HG02571 (cell line): ENCODE measurements around the gene CDH1.
"Not testable (repeated sequence)": the region's sequence is repeated elsewhere in the genome, so short reads cannot be mapped to it uniquely, and the experiment has no call there.

Experiments used
- ATAC-seq: cut with Tn5 transposase; IDR thresholded peaks from one replicate; pipeline ENCODE4 v1.9.1; 2021; ENCODE audit warnings: mild to moderate bottlenecking, moderate library complexity; ENCODE audit not compliant: unreplicated experiment

Gene CDH1

DNA sequence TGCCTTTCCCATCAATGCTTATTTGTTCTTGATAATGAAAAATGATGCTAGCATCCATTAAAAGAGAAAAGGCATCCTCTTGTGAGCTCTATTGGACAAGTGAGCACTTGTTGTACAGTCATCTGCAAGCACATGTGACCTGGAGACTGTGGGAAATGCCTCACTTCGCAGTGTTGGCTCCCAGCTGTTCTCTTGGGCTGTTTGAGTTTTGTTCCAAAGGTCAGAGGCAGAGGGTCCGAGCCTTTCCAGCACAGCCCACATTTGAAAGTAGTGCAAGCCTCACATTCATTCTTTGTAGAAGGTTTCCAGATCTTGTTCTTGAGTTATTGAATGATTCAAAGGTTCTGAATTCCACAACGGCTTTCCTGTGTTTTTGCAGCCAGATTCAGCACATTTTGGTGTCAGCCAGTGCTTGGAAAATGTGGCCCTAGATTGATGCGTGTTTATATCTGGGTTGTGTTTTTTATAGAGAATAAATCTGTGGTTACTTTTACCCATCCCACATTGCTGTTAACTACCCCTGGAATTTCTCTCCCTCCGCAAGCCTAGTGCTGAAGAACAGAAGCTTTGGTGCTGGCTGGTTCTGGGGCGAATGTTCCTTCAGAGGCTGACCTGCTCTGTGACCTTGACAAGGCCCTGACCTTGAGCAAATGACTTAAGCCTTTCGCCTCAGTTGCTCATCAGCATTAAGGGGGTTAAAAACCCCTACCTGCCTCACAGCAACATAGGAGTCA lies 49.8 kb downstream of the CDH1 start:
- no peak for ATAC-seq

DNA sequence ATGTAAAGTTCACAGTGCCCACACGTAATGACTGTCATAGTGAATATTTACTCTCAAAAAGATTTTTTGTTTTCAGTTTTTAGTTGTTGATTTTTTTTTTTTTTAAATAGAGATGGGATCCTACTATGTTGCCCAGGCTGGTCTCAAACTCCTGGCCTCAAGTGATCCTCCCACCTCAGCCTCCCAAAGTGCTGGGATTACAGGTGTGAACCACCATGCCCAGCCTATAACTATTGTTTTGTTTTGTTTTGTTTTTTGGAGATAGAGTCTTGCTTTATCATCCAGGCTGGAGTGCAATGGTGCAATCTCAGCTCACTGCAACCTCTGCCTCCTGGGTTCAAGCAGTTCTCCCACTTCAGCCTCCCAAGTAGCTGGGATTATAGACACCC lies 50.3 kb downstream of the CDH1 start:
- ATAC-seq, result not testable (repeated sequence)

DNA sequence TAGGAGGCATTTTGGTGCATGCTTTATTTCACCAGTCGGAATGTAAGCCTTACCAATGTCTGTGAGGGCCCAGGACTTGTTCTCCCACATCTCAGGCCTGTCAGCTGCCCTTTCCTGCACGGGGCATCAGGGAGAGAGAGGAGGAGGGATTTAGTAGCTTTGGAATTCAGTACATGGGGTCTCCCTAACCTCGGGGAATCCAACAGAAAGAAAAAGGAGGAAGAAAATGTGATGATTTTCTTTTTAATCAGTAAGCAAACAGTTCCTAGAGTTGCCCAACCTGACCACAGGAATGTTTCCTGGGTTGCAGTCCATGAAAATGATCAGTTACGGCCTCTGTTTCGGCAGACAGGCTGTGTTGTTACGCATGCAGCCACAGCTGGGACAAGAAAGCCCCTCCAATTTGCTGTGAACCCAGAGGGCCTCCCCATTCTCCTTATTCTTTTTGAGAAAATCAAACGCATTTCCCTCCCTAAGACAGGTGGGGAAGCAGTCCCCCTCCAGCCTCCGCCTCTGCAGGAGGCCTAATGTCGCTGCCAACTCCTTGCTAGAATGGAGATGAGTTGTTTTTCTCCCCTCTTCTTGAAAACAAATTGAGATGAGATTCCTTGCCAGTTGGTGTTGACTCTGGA lies 53.2 kb downstream of the CDH1 start:
- ATAC-seq, result no peak

GRCh38 chr16:68790944-68791343 lies 53.9 kb downstream of the CDH1 start:
- ATAC-seq, result no peak

- ATAC-seq, result no peak
These were observed 55.6 kb downstream of the CDH1 start for GRCh38 chr16:68792465-68793324.

DNA sequence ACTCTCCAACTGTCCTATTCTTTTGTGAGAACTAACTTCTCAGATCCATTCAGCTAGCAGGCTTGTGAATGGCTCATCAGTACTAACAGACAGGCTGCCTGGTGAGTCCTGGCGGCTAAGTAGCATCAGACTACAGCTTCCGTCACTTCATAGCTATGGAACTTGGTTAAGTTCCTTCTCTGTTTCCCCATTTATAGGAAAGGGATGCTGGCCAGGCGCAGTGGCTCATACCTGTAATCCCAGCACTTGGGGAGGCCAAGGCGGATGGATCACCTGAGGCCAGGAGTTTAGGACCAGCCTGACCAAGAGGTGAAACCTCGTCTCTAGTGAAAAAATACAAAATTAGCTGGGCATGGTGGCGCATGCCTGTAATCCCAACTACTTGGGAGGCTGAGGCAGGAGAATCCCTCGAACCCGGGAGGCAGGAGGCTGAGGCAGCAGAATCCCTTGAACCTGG lies 56.3 kb downstream of the CDH1 start:
- ATAC-seq, result no peak

DNA sequence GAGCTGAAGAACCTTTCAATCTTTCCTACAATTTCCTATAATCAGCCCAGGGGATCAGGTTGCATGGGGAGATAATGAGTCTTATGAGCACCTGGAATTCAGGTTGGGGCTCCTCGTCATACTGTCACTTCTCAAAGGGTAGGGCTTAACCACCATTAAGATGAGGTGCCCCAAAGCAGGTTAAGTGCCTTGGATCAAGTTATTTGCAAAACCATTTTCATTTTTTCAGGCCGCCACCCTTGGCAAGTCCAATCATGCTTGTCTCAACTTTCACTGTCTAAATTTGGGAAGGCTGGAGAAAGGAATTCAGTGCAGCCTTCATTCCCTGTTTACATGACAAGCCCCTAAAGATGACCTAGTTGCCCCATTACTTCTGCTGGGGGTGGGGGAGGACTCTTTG lies 61.3 kb downstream of the CDH1 start:
- no peak for ATAC-seq

DNA sequence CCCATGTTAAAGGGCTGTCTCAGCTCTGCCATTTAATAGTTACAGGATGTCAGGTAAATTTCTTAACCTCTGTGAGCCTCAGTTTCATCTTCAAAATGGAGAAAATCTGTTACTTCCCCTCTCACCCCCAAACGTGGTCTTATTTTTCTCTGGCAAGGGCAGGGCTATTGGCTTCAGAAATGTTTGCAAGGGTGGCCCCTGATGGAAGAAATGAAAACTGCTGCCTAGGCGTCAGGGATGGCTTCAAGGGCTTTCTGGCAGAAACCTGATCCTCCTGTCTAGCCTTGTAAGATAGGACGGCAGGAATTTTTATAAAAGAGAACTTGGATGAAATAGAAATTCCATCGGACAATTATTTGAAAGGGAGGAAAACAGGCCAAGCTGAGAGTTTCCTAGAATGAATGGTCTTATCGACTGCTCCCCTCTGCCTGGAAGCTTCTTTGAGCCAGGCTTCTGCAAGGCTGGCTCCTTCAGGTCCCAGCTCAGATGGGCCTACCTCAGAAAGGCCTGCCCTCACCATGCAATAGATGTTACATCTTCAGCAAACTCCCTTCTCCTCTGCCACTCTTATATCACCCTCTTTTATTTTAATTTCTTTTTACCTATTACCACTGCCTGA lies 63.3 kb downstream of the CDH1 start:
- no peak for ATAC-seq

DNA sequence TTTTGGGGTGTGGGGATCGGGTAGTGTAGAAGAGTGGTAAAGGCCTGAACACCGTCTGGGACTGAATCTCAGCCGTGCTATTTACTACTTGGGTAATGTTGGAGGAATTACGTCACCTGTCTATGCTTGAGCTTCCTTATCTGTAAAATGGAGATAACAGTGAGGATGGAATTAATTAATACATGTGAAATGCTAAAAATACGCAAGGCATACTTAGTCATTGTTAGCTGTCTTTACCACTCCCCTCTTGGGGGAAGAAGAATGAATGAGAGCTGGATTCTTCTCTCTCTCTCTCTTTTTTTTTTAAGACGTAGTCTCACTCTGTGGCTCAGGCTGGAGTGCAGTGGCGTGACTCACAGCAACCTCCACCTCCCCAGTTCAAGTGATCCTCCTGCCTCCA lies 65.1 kb downstream of the CDH1 start:
- ATAC-seq, result no peak

- no peak for ATAC-seq
These were observed 69.3 kb downstream of the CDH1 start for GRCh38 chr16:68806422-68806821.

DNA sequence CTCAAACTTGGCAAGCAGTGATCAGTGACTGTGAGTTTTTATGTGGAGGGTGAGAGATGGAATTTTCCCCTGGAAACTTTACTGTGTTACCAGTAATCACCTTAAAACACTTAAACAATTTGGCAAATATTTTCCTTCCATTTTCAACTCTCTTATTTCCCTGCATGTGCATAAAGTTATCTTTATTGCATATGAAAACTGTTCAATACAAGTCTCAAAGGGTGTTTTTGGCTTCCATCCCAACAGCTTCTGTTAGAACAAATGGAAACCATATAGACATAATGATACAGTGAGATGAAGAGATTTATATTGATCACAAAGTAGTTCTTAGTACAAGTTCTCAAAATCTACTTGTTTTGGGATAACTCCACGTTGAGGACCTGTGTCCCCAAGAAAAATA lies 69.9 kb downstream of the CDH1 start:
- no peak for ATAC-seq

DNA sequence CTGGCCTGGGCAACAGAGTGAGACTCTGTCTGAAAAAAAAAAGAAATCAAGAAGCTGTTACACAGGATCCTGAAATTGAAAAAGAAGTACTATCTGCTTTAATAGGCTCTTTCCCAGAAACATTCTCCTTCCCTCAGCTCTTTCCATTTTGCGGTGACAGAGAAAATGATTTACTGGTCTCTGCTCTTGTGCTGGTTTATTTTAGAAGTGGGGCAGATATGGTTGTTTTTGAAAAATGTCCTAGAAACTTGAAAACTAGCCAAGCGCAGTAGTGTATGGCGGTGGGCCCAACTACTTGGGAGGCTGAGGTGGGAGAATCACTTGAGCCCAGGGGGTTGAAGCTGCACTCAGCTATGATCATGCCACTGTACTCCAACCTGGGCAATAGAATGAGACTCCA lies 77.4 kb downstream of the CDH1 start:
- ATAC-seq, result no peak

DNA sequence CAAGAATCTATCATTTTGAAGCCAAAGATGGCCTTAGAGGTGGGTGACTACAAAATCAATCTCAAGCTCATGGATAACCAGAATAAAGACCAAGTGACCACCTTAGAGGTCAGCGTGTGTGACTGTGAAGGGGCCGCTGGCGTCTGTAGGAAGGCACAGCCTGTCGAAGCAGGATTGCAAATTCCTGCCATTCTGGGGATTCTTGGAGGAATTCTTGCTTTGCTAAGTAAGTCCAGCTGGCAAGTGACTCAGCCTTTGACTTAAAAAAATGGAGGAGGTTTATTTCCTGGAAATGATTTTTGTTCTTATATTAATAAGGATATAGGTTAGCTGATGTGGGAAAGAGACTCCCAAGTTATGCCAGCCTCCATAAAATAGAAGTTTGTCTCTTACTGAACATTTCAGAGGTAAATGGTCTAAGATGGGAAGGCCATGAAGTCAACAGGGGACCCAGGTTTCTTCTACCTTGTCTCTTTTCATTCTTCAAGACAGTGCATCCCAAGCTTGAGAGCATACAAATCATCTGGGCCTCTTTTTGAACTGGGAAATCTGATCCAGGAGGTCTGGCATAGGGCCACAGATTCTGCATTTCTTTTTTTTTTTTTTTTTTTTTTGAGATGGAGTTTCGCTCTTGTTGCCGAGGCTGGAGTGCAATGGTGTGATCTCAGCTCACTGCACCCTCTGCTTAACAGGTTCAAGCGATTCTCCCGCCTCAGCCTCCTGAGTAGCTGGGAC lies 86.5 kb downstream of the CDH1 start:
- no peak for ATAC-seq

DNA sequence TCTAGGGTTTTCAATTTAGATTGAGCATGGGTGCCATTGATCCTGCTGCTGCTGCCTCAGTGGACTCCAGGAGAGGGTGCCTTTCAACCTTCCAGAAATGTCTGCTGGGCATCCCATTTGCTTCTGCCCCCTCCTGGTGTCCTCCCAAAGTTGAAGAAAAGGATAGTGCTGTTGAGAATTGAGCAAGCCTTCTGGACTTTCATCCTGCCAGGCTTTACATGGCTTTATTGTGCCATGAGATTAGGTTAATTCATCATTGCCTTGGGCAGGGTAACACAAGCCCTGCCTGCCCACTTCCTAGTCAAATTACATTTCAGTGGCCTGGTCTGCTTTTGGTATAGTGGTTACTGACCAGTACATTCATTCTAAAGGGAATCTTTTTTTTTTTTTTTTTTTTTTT lies 88.3 kb downstream of the CDH1 start:
- ATAC-seq, result no peak

DNA sequence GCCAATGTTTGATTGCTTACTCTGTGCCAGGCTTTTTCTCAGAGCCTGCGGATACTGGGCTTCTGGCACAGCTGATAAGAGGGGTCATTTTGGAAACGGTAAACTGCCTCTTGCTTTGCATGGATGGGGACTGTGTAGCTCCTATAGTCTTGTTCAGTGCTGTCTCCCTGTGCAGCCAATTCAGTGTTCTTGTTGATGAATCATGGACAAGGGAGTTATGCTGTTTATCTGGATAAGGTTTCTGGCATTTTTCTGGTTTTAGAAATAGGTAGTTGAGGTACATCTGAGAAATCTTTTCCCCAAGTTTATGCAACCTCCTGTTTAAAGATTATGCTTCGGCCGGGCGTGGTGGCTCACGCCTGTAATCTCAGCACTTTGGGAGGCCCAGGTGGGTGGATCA lies 89.6 kb downstream of the CDH1 start:
- no peak for ATAC-seq

DNA sequence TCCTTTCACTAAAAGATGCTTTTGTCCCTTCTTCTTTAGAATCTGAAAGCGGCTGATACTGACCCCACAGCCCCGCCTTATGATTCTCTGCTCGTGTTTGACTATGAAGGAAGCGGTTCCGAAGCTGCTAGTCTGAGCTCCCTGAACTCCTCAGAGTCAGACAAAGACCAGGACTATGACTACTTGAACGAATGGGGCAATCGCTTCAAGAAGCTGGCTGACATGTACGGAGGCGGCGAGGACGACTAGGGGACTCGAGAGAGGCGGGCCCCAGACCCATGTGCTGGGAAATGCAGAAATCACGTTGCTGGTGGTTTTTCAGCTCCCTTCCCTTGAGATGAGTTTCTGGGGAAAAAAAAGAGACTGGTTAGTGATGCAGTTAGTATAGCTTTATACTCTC lies 96.2 kb downstream of the CDH1 start:
- ATAC-seq, result no peak

GRCh38 chr16:68834550-68834949 lies 97.5 kb downstream of the CDH1 start:
- ATAC-seq, result no peak

GRCh38 chr16:68835970-68836369 lies 98.9 kb downstream of the CDH1 start:
- no peak for ATAC-seq

DNA sequence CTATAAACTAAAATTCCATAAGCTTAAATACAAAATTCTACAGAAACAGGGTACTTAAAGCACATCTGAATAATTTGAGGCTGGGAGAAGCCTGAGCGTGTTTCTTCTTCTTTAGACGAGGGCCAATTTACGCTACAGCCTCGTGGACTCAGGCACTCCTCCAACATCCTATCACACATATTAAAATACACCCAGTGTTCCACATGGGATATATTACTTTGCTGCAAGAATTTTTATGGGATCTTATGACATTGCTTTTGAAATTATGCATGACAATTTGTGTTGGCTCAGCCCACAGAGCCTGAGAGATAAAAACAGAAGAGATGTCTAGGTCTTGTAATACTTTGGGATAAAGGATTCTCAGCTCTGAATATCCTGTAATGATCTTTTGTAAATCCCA lies 102.7 kb downstream of the CDH1 start:
- ATAC-seq, result no peak

GRCh38 chr16:68842964-68843481 lies 105.9 kb downstream of the CDH1 start:
- ATAC-seq, result not testable (repeated sequence)
